ENCODE data around the gene YEATS2. TPM values are rescaled to one million over a fixed set of nuclear protein-coding genes. Genes with fewer than 3 reads are reported as not detected.
"Not testable (repeated sequence)": the region's sequence is repeated elsewhere in the genome, so short reads cannot be mapped to it uniquely, and the experiment has no call there.

The YEATS2 gene
- total RNA-seq, 4 donors from 2014 or later: 14.0 to 24.1 (median 16.3) TPM

- H3K4me3 ChIP-seq (ENCODE audit: low read depth, poor library complexity, severe bottlenecking): no peak overlapping the region
- 81 to 88% methylated on average over 3 of the region's 3 CpGs for WGBS, 2 donors
- intact Hi-C loops (cut with DNase I; ENCODE audit: low total_unique reads): no loop called here
- no peak for DNase-seq (ENCODE audit: low spot score in 2 of 2)
- no peak for TF ChIP-seq CTCF (IDR thresholded peaks at IDR 0.05)
Measured at GRCh38 chr3:183774631-183775030, 77.0 kb downstream of the YEATS2 start.

- DNase-seq (ENCODE audit: low spot score in 2 of 2): no peak
- TF ChIP-seq CTCF (IDR thresholded peaks at IDR 0.05): no peak
- TF ChIP-seq POLR2A (IDR thresholded peaks at IDR 0.05): no peak
- intact Hi-C loops (cut with DNase I; ENCODE audit: low total_unique reads): no loop called here
- 27 to 47% methylated on average over 5 of the region's 5 CpGs for WGBS, 2 donors
- no peak overlapping the region for H3K4me3 ChIP-seq (ENCODE audit: low read depth, poor library complexity, severe bottlenecking)
Measured at GRCh38 chr3:183775781-183776180, 78.2 kb downstream of the YEATS2 start.

GRCh38 chr3:183776451-183776850 lies 78.9 kb downstream of the YEATS2 start:
- WGBS, 2 donors: 58 to 60% methylated on average over 5 of the region's 5 CpGs
- H3K4me3 ChIP-seq (ENCODE audit: low read depth, poor library complexity, severe bottlenecking); DNase-seq (ENCODE audit: low spot score in 2 of 2); intact Hi-C loops (cut with DNase I; ENCODE audit: low total_unique reads): not testable (repeated sequence)

GRCh38 chr3:183777016-183777618 lies 79.5 kb downstream of the YEATS2 start:
- intact Hi-C loops (cut with DNase I; ENCODE audit: low total_unique reads): no loop called here
- no peak overlapping the region for H3K4me3 ChIP-seq (ENCODE audit: low read depth, poor library complexity, severe bottlenecking)
- WGBS, 2 donors: 69 to 76% methylated on average over 4 of the region's 4 CpGs
- no peak for DNase-seq (ENCODE audit: low spot score in 2 of 2)
- TF ChIP-seq POLR2A (IDR thresholded peaks at IDR 0.05): no peak
- no peak for TF ChIP-seq CTCF (IDR thresholded peaks at IDR 0.05)

- TF ChIP-seq POLR2A (IDR thresholded peaks at IDR 0.05): no peak
- TF ChIP-seq CTCF (IDR thresholded peaks at IDR 0.05): no peak
- no peak for DNase-seq (ENCODE audit: low spot score in 2 of 2)
- 90 to 92% methylated on average over 14 of the region's 14 CpGs for WGBS, 2 donors
- intact Hi-C loops (cut with DNase I; ENCODE audit: low total_unique reads): no loop called here
- H3K4me3 ChIP-seq (ENCODE audit: low read depth, poor library complexity, severe bottlenecking): no peak overlapping the region
Measured at GRCh38 chr3:183779896-183780465, 82.4 kb downstream of the YEATS2 start.

- WGBS, 2 donors: 95 to 97% methylated on average over 6 of the region's 6 CpGs
- TF ChIP-seq POLR2A (IDR thresholded peaks at IDR 0.05) (no peak), CTCF (IDR thresholded peaks at IDR 0.05) (no peak)
- DNase-seq (ENCODE audit: low spot score in 2 of 2): no peak
- no peak overlapping the region for H3K4me3 ChIP-seq (ENCODE audit: low read depth, poor library complexity, severe bottlenecking)
- intact Hi-C loops (cut with DNase I; ENCODE audit: low total_unique reads): no loop called here
Measured at GRCh38 chr3:183781246-183781645, 83.6 kb downstream of the YEATS2 start.

Measured in lower leg skin (tissue), 4 donors.